NCI-H1048 (cell line): ENCODE measurements around the gene PTPRG.

Experiments
- DNase-seq: peaks from one replicate; lab custom pipeline; 2025; lab: John Stamatoyannopoulos, UW

Gene PTPRG

GRCh38 chr3:62057339-62058047 lies 496.1 kb downstream of the PTPRG start:
- no peak for DNase-seq

GRCh38 chr3:62065985-62066693 lies 504.8 kb downstream of the PTPRG start:
- no peak for DNase-seq

- DNase-seq = no peak
These were observed 507.0 kb downstream of the PTPRG start for GRCh38 chr3:62068337-62068736.

GRCh38 chr3:62070891-62071290 lies 509.5 kb downstream of the PTPRG start:
- DNase-seq = no peak

GRCh38 chr3:62073038-62073437 lies 511.7 kb downstream of the PTPRG start:
- no peak for DNase-seq

GRCh38 chr3:62084558-62084957 lies 523.2 kb downstream of the PTPRG start:
- no peak for DNase-seq

GRCh38 chr3:62088472-62089104 lies 527.2 kb downstream of the PTPRG start:
- DNase-seq = no peak

GRCh38 chr3:62090066-62090465 lies 528.7 kb downstream of the PTPRG start:
- DNase-seq = no peak

- no peak for DNase-seq
These were observed 529.1 kb downstream of the PTPRG start for GRCh38 chr3:62090519-62090918.

- no peak for DNase-seq
These were observed 531.7 kb downstream of the PTPRG start for GRCh38 chr3:62093025-62093424.

- no peak for DNase-seq
These were observed 533.1 kb downstream of the PTPRG start for GRCh38 chr3:62094461-62094860.

GRCh38 chr3:62095080-62095479 lies 533.7 kb downstream of the PTPRG start:
- no peak for DNase-seq

GRCh38 chr3:62095756-62096155 lies 534.4 kb downstream of the PTPRG start:
- DNase-seq = no peak

- DNase-seq = no peak
These were observed 535.1 kb downstream of the PTPRG start for GRCh38 chr3:62096521-62096920.

GRCh38 chr3:62097121-62097520 lies 535.8 kb downstream of the PTPRG start:
- no peak for DNase-seq

GRCh38 chr3:62098646-62099365 lies 537.4 kb downstream of the PTPRG start:
- no peak for DNase-seq

GRCh38 chr3:62100282-62100989 lies 539.1 kb downstream of the PTPRG start:
- no peak for DNase-seq

GRCh38 chr3:62101488-62101887 lies 540.1 kb downstream of the PTPRG start:
- no peak for DNase-seq

- DNase-seq = no peak
These were observed 542.2 kb downstream of the PTPRG start for GRCh38 chr3:62103531-62103930.

- DNase-seq = no peak
These were observed 548.2 kb downstream of the PTPRG start for GRCh38 chr3:62109534-62109933.

GRCh38 chr3:62110443-62111225 lies 549.3 kb downstream of the PTPRG start:
- no peak for DNase-seq
